Subcutaneous abdominal adipose tissue (tissue), 5 donors: ENCODE data around the gene HMGN3.

Experiments
- H3K27ac ChIP-seq: one replicate; pipeline ENCODE4 v1.7.0; 2013; ENCODE audit warnings: low read depth, mild to moderate bottlenecking, inconsistent platforms, low read length, moderate library complexity
- H3K27me3 ChIP-seq, 5 donors: one replicate each; pipeline ENCODE4 v1.7.0; 2013; ENCODE audit warnings: low read length in 5 of 5, inconsistent platforms in 1 of 5; ENCODE audit not compliant: control insufficient read depth in 5 of 5, insufficient read depth in 4 of 5
- H3K36me3 ChIP-seq, 5 donors: one replicate each; pipeline ENCODE4 v1.7.0; 2013; ENCODE audit warnings: low read length in 5 of 5; ENCODE audit not compliant: control insufficient read depth in 5 of 5, insufficient read depth in 5 of 5
- H3K4me1 ChIP-seq, 5 donors: one replicate each; pipeline ENCODE4 v1.7.0; 2013; ENCODE audit warnings: low read length in 5 of 5, mild to moderate bottlenecking in 3 of 5, moderate library complexity in 1 of 5; ENCODE audit not compliant: control insufficient read depth in 5 of 5, insufficient read depth in 5 of 5
- H3K4me3 ChIP-seq, 5 donors: one replicate each; pipeline ENCODE4 v1.7.0; 2013; ENCODE audit warnings: low read length in 5 of 5, low read depth in 1 of 5
- H3K9ac ChIP-seq, 5 donors: one replicate each; pipeline ENCODE4 v1.7.0; 2013; ENCODE audit warnings: low read length in 5 of 5, mild to moderate bottlenecking in 4 of 5, moderate library complexity in 3 of 5
- H3K9me3 ChIP-seq, 5 donors: one replicate each; pipeline ENCODE4 v1.7.0; 2013; ENCODE audit warnings: low read length in 5 of 5; ENCODE audit not compliant: control insufficient read depth in 5 of 5
- donor health status: healthy.
- donor health status: healthy.
- donor health status: healthy.
- donor health status: healthy.
- donor health status: healthy.

The HMGN3 gene

DNA sequence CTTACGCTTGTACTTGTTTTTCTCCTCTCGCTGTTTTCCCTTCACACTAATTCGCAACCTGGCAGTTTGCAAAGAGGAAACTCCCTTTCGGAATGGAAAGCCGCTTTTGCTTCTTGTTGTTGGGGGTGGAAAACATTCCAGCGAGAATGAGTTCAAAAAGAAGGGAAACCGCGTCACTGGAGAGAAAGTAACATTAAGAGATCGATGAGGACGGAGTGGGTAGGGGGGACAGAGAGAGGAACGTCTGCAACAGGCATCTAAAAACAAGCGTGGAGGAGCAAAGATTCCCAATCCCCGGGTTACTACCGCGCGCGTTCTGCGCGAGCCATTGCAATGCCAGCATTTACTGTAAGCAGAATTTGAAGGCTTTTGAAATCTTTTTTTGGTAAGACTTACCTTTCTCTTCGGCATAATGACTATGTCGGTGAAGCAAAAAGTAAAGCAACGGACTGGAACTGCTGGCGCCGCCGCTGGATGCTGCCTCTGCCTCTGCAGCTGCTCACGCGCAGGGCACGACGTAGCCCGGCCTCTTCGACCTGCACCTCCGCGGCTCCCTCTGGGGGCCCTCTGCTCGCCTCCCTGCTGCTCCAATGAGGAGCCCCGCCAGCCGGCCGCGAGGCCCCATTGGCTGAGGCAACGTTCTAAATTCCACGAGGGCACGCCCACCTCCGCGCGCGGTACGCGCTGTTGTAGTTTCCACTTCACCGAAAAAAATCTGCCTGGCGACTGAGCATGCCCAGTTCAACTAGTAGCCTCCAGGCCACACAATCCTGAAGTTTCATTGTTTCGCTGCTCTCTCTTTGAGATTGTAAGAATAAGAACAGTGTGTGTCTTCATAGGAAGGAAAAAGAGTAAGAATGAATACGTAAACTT lies at the start of gene HMGN3:
Gene HMGN3, minus strand, starts transcription at position 533 of the 873 bp plus-strand sequence.
- Histone ChIP-seq H3K9me3 (no peaks in the 10 kb centered on the region), H3K4me3 (peak within 1 kb of the TSS; percentile 74 to 97 (median 95)), H3K27me3 (no peaks in the 10 kb centered on the region), H3K27ac (peak within 1 kb of the TSS; percentile 90), H3K4me1 (peaks cover 0 to 27% (median 13%) of the 10 kb centered on the region in 5 donors), H3K9ac (peak within 1 kb of the TSS; percentile 24 to 94 (median 78)), H3K36me3 (peaks cover 0 to 4% (median 0%) of the 10 kb centered on the region in 5 donors)

DNA sequence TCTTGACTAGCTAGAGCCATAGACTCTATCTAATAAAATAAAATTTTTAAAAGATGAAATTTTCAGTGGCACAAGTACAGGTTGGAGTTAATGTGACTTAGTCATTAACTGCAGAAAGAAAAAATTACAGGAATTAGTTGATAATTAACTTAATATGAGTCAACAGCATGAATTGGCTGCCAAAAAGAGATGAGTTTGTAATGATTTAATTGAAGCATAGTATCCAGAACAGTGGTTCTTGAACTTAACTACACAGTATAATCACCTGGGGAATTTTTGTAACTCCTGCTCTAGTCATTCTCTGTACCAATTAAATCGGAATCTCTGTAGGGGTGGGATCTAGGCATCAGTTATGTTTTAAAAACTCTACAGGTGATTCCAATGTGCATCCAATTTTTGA lies 46.3 kb upstream of the HMGN3 start:
- Histone ChIP-seq H3K9ac (no peak overlapping the region), H3K36me3 (no peaks in the 10 kb centered on the region), H3K27ac (no peak overlapping the region), H3K9me3 (peaks cover 0 to 6% (median 0%) of the 10 kb centered on the region in 5 donors), H3K27me3 (no peaks in the 10 kb centered on the region), H3K4me1 (no peaks in the 10 kb centered on the region), H3K4me3 (no peak overlapping the region)

DNA sequence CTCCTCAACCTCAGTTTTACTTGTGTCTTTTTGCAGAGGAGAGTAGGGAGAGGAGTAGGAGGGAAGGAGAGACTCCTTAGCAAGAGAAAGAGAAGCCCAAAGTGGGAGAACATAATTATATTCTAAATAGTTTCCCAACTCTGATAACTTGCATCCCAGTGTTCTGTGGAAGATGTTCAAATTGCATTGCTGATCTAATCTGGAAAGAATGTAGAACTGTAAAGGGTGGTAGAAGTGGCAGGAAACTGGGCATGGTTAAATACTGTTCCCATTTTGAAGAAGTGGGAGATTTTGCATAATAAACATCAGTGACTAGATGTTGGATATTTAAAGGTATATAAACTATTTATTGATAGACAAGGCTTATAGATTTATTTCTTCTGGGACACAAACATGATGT lies 42.6 kb upstream of the HMGN3 start:
- H3K9me3 ChIP-seq = peaks cover 0 to 4% (median 0%) of the 10 kb centered on the region in 5 donors
- H3K27ac ChIP-seq = no peak overlapping the region
- H3K9ac ChIP-seq = no peak overlapping the region
- no peaks in the 10 kb centered on the region for H3K27me3 ChIP-seq
- H3K4me1 ChIP-seq = no peaks in the 10 kb centered on the region
- no peak overlapping the region for H3K4me3 ChIP-seq
- H3K36me3 ChIP-seq = no peaks in the 10 kb centered on the region

DNA sequence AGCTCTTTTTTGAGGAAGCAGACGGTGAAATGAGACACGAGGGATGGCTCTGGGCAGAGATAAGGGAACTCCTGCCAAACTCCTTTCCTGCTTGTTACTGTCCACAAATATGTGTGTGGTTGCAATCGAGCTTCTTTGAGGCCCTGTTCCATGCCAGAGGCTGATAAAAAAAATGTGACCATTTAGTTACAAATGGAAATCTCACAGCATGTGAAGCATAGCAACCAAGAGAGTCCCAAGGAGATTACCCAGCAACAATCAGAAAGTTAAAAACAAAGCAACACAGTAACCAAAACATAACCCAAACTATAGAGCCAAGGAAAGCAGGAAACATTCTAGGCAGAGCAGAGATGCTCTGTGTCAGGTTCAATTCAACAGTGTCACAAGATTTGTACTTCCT lies 35.4 kb upstream of the HMGN3 start:
- peaks cover 0 to 4% (median 0%) of the 10 kb centered on the region in 5 donors for H3K4me1 ChIP-seq
- no peaks in the 10 kb centered on the region for H3K36me3 ChIP-seq
- no peak overlapping the region for H3K9ac ChIP-seq
- no peak overlapping the region for H3K27ac ChIP-seq
- peaks cover 0 to 3% (median 0%) of the 10 kb centered on the region in 5 donors for H3K9me3 ChIP-seq
- no peaks in the 10 kb centered on the region for H3K27me3 ChIP-seq
- no peak overlapping the region for H3K4me3 ChIP-seq

DNA sequence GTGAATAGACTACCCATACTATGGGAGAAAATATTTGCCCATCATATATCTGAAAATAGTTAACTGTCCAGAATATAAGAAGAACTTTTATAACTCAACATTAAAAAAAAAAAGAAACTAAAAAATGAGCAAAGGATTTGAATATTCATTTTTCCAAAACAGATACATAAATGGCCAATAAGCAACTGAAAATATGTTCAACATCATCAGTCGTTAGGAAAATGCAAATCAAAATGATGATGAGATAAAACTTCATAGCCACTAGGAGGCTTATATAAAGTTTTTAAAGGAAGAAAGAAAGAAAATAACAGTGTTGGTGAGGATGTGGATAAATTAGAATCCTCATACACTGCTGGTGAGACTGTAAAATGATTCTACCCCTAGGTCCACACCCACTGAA lies 32.6 kb upstream of the HMGN3 start:
- Histone ChIP-seq H3K36me3 (no peaks in the 10 kb centered on the region), H3K9me3 (peaks cover 0 to 3% (median 0%) of the 10 kb centered on the region in 5 donors), H3K4me1 (peaks cover 0 to 4% (median 0%) of the 10 kb centered on the region in 5 donors), H3K27ac (no peak overlapping the region), H3K4me3 (no peak overlapping the region), H3K9ac (no peak overlapping the region), H3K27me3 (no peaks in the 10 kb centered on the region)

DNA sequence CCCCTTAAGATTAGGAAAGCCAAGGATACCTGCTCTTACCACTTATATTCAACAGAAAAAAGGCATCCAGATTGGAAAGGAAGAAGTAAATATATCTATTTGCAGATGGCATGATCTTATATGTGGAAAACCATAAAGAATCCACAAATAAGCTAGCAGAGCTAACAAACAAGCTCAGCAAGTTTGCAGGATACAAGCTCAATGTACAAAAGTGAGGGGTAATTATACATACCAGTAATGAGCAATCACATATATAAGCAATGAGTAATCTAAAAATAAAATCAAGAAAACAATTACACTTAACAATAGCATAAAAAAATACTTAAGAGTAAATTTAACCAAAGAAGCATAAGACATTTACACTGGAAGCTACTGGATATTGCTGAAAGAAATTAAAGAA lies 31.6 kb upstream of the HMGN3 start:
- peaks cover 0 to 3% (median 0%) of the 10 kb centered on the region in 5 donors for H3K9me3 ChIP-seq
- H3K4me3 ChIP-seq = no peak overlapping the region
- H3K9ac ChIP-seq = no peak overlapping the region
- H3K36me3 ChIP-seq = no peaks in the 10 kb centered on the region
- no peak overlapping the region for H3K27ac ChIP-seq
- no peaks in the 10 kb centered on the region for H3K27me3 ChIP-seq
- peaks cover 0 to 4% (median 0%) of the 10 kb centered on the region in 5 donors for H3K4me1 ChIP-seq

DNA sequence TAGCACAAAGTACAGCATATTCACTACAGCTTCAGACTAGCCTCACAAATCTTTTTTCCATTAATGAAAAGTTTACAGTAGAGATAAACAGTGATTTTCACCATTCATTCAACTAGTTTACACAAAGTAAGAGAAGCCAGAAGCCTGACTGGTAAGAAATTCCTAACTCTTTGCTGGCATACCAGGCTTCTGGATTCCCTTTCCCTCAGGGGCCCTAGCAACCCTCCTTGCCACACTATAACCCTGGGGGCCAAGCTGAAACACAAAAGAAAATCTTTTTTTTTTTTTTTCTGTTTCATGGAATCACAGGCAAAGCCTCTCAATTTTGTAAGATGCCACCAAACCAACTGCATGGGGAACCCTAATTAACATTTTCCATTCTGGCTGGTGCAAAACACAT lies 28.9 kb upstream of the HMGN3 start:
- H3K4me3 ChIP-seq = no peak overlapping the region
- H3K4me1 ChIP-seq = no peaks in the 10 kb centered on the region
- H3K27me3 ChIP-seq = no peaks in the 10 kb centered on the region
- peaks cover 0 to 5% (median 0%) of the 10 kb centered on the region in 5 donors for H3K9me3 ChIP-seq
- H3K36me3 ChIP-seq = no peaks in the 10 kb centered on the region
- no peak overlapping the region for H3K9ac ChIP-seq
- H3K27ac ChIP-seq = no peak overlapping the region

DNA sequence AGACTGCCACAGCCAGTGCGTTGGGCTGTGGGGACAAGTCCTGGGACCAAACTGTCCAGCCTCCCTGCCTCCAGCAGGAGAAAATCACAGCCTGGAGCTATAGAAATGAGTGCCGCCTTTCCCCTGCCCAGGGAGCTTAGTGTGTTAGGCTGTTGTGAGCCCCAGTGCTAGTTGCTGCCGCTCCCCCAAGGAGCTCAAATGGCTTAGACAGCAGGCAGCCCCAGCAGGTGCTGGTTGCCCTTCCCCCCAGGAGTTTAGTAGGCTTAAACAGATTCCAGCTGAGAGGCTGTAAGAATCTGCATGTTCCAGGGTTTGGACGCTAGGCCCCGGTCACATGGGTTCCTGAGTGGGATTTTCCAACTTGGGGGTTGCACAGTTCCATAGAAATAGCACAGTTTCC lies 27.2 kb upstream of the HMGN3 start:
- Histone ChIP-seq H3K27ac (no peak overlapping the region), H3K9ac (no peak overlapping the region), H3K4me3 (no peak overlapping the region), H3K4me1 (no peaks in the 10 kb centered on the region), H3K36me3 (no peaks in the 10 kb centered on the region), H3K27me3 (no peaks in the 10 kb centered on the region), H3K9me3 (peaks cover 0 to 5% (median 0%) of the 10 kb centered on the region in 5 donors)

DNA sequence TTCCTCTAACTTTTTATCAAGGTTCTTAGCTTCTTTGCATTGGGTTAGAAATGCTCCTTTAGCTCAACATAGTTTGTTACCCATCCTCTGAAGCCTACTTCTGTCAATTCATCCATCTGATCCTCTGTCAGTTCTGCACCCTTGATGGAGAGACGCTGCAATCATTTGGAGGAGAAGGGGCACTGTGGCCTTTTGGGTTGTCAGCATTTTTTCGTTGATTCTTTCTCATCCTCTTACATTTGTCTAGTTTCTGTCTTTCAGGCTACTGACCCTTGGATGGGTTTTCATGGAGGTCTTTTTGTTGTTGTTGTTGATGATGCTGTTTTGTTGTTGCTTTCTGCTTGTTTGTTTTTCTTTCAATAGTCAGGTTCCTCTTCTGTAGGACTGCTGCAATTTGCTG lies 26.3 kb upstream of the HMGN3 start:
- Histone ChIP-seq H3K27ac (no peak overlapping the region), H3K4me1 (no peaks in the 10 kb centered on the region), H3K4me3 (no peak overlapping the region), H3K27me3 (no peaks in the 10 kb centered on the region), H3K36me3 (no peaks in the 10 kb centered on the region), H3K9ac (no peak overlapping the region), H3K9me3 (peaks cover 0 to 5% (median 0%) of the 10 kb centered on the region in 5 donors)

DNA sequence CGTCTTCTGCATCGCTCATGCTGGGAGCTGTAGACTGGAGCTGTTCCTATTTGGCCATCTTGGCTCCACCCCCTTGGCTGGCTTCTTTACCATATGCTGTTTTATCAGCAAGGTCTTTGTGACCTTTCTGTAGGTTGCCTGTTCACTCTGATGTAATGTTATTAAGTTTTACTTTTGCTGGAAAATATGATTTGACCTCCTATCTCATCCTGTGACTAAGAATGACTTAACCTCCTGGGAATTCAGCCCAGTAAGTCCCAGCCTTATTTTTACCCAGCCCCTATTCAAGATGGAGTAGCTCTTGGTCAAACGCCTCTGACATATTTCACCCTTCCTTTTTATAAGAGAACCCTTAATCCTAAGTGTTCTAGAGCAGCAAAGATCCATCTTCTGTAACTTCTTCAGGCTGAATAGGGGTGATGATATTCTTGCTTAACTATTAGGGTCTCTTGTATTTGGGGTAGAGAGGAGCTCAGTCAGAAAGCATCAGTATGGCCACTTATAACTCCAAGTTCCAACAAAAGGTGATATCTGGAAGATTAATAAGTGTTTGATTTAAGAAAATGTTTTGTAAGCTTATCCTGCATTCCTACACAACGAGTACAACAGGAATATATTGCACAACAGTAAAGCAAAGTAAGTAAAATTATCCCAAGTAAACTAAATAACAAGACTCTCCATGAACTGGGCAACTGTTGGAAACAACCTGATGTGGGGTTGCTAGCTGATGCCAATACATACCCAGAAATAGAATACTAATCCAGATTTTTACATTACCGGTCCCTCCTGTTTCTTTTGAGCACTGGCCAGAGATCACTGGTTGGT lies 23.1 kb upstream of the HMGN3 start:
- peaks cover 0 to 5% (median 0%) of the 10 kb centered on the region in 5 donors for H3K9me3 ChIP-seq
- no peaks in the 10 kb centered on the region for H3K4me1 ChIP-seq
- no peaks in the 10 kb centered on the region for H3K27me3 ChIP-seq
- H3K36me3 ChIP-seq = no peaks in the 10 kb centered on the region
- no peak overlapping the region for H3K9ac ChIP-seq
- H3K4me3 ChIP-seq = no peak overlapping the region
- H3K27ac ChIP-seq = no peak overlapping the region
